ENCODE measurements around the gene ATP1A3.

GRCh38 chr19:41957161-41957837 lies 36.7 kb downstream of the ATP1A3 start:
- TF ChIP-seq POLR2A (IDR thresholded peaks at IDR 0.05) (no peak), EP300 (IDR thresholded peaks at IDR 0.05) (no peak)
